LNCaP clone FGC (cell line): ENCODE measurements around the gene DPF3.

Experiments
- DNase-seq: peaks from one replicate; pipeline ENCODE4 v3.0.0-alpha.2; 2011; ENCODE audit warnings: low read depth
- H3K4me3 ChIP-seq: 2 replicates; pipeline ENCODE4 v1.5.1; 2011; ENCODE audit warnings: mild to moderate bottlenecking, low read depth, low read length, control low read depth
- CTCF ChIP-seq: IDR thresholded peaks from 2 replicates; pipeline ENCODE4 v1.5.1; 2012; ENCODE audit warnings: mild to moderate bottlenecking; ENCODE audit not compliant: control insufficient read depth, insufficient read depth; ENCODE audit errors: extremely low read depth

The DPF3 gene

GRCh38 chr14:72630374-72630773 lies 263.5 kb downstream of the DPF3 start:
- no peak for DNase-seq
- TF ChIP-seq CTCF: no peak
- no peak overlapping the region for H3K4me3 ChIP-seq

GRCh38 chr14:72629534-72629933 lies 264.4 kb downstream of the DPF3 start:
- no peak for TF ChIP-seq CTCF
- DNase-seq: no peak
- no peak overlapping the region for H3K4me3 ChIP-seq

- H3K4me3 ChIP-seq: no peak overlapping the region
- TF ChIP-seq CTCF: no peak
- DNase-seq: no peak
Measured at GRCh38 chr14:72625689-72626088, 268.2 kb downstream of the DPF3 start.

GRCh38 chr14:72621387-72622065 lies 272.4 kb downstream of the DPF3 start:
- no peak overlapping the region for H3K4me3 ChIP-seq
- no peak for DNase-seq
- no peak for TF ChIP-seq CTCF

- H3K4me3 ChIP-seq: no peak overlapping the region
- no peak for DNase-seq
- no peak for TF ChIP-seq CTCF
Measured at GRCh38 chr14:72619881-72620280, 274.0 kb downstream of the DPF3 start.

GRCh38 chr14:72619111-72619571 lies 274.8 kb downstream of the DPF3 start:
- no peak overlapping the region for H3K4me3 ChIP-seq
- TF ChIP-seq CTCF: no peak
- DNase-seq: no peak

GRCh38 chr14:72618424-72618823 lies 275.5 kb downstream of the DPF3 start:
- DNase-seq: no peak

More at GRCh38 chr14:72618424-72618823, 275.5 kb downstream of the DPF3 start:
- H3K4me3 ChIP-seq: no peak overlapping the region
- TF ChIP-seq CTCF: no peak
